ENCODE results near the gene ACAD8. TPM values are rescaled to one million over a fixed set of nuclear protein-coding genes. Genes with fewer than 3 reads are reported as not detected.

ACAD8 gene
- total RNA-seq, 1 experiment from 2014 or later, result 18.9 TPM

GRCh38 chr11:134264966-134265764 lies 11.8 kb downstream of the ACAD8 start:
- H3K4me1 Mint-ChIP-seq (ENCODE audit: insufficient read depth, unreplicated experiment), result peaks cover 17% of the 10 kb centered on the region
- intact Hi-C loops (cut with micrococcal nuclease), result no loop called here
- H3K27me3 Mint-ChIP-seq (ENCODE audit: insufficient read depth, unreplicated experiment), result no peaks in the 10 kb centered on the region
- ChIA-PET POLR2A (interaction anchor here (0.9 kb wide), 1 partner anchor 11 kb away, joined by 5 read pairs; the partner anchor contains the start of gene ACAD8), CTCF (interaction anchor here (0.6 to 2.4 kb wide), 5 partner anchors 9 to 54 kb away, joined by 3 to 9 read pairs (median 3); partner anchors contain the start of gene ACAD8)
- H3K4me3 Mint-ChIP-seq (ENCODE audit: unreplicated experiment), result no peak overlapping the region
- H3K27ac Mint-ChIP-seq (ENCODE audit: low read depth, unreplicated experiment), result no peak overlapping the region
- no TSS peak for BruUV-seq (replicated peaks)
- H3K9me3 Mint-ChIP-seq (ENCODE audit: unreplicated experiment), result no peaks in the 10 kb centered on the region
- TF ChIP-seq, protein P1, sequence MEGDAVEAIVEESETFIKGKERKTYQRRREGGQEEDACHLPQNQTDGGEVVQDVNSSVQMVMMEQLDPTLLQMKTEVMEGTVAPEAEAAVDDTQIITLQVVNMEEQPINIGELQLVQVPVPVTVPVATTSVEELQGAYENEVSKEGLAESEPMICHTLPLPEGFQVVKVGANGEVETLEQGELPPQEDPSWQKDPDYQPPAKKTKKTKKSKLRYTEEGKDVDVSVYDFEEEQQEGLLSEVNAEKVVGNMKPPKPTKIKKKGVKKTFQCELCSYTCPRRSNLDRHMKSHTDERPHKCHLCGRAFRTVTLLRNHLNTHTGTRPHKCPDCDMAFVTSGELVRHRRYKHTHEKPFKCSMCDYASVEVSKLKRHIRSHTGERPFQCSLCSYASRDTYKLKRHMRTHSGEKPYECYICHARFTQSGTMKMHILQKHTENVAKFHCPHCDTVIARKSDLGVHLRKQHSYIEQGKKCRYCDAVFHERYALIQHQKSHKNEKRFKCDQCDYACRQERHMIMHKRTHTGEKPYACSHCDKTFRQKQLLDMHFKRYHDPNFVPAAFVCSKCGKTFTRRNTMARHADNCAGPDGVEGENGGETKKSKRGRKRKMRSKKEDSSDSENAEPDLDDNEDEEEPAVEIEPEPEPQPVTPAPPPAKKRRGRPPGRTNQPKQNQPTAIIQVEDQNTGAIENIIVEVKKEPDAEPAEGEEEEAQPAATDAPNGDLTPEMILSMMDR (IDR thresholded peaks at IDR 0.05; ENCODE audit: unreplicated experiment), result no peak
- no peak for DNase-seq (ENCODE audit: unreplicated experiment)
- H3K36me3 Mint-ChIP-seq (ENCODE audit: insufficient read depth, unreplicated experiment), result peaks cover 24% of the 10 kb centered on the region

DNA sequence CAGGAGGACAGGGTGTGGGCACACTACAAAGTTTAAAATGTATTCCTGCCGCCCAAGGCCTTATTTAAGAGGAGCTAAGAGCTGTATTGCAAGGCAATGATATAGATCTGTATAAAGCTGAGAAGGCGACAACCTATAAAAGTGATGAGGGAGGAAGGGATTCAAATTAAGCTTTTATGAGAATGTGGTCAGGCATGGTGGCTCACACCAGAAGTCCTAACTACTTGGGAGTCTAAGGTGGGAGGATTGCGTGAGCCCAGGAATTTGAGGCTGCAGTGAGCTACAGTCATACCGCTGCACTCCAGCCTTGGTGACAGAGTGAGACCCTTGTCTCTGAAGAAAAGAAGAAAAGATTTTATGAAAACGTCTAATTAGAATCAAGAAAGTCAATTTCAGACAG lies 13.1 kb downstream of the ACAD8 start:
- TF ChIP-seq, protein P1 (IDR thresholded peaks at IDR 0.05; ENCODE audit: unreplicated experiment), result no peak
- Mint-ChIP-seq H3K9me3 (ENCODE audit: unreplicated experiment) (no peaks in the 10 kb centered on the region), H3K27ac (ENCODE audit: low read depth, unreplicated experiment) (peak overlapping the region; percentile 76), H3K36me3 (ENCODE audit: insufficient read depth, unreplicated experiment) (peaks cover 14% of the 10 kb centered on the region), H3K4me1 (ENCODE audit: insufficient read depth, unreplicated experiment) (peaks cover 22% of the 10 kb centered on the region), H3K27me3 (ENCODE audit: insufficient read depth, unreplicated experiment) (no peaks in the 10 kb centered on the region), H3K4me3 (ENCODE audit: unreplicated experiment) (peak overlapping the region; percentile 7)
- ChIA-PET CTCF (interaction anchor here (0.6 to 2.4 kb wide), 5 partner anchors 10 to 319 kb away, joined by 3 to 9 read pairs (median 4); partner anchors contain the start of gene ACAD8), POLR2A (interaction anchor here (1.1 to 1.4 kb wide), 3 partner anchors 13 to 42 kb away, joined by 3 to 6 read pairs (median 5); partner anchors contain the start of genes ACAD8, NCAPD3, THYN1 and VPS26B)
- DNase-seq (ENCODE audit: unreplicated experiment), result no peak
- no TSS peak for BruUV-seq (replicated peaks)
- intact Hi-C loops (cut with micrococcal nuclease), result no loop called here

DNA sequence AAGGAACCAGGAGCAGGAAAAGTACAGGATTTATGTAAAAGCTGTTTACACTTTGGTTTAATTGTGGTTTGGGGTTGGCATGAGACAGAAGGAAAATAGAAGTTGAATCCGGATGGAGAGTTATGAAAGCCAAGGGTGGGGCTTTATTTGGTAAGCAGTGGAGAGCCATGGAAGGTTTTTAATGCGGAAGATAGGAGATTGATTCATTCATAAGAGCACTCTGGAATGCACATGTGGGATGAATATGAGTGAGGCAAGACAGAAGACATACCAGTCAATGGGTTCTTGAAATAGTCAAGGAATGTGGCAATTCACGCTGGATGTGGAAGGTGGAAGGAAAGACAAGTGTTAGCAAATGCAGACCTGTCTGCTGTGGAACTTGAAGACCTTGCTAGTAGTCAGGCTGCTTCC lies 13.5 kb downstream of the ACAD8 start:
- peak overlapping the region; percentile 76 for H3K27ac Mint-ChIP-seq (ENCODE audit: low read depth, unreplicated experiment)

More for the DNA sequence above, 13.5 kb downstream of the ACAD8 start:
- intact Hi-C loops (cut with micrococcal nuclease), result no loop called here
- Mint-ChIP-seq H3K36me3 (ENCODE audit: insufficient read depth, unreplicated experiment) (peaks cover 14% of the 10 kb centered on the region), H3K27me3 (ENCODE audit: insufficient read depth, unreplicated experiment) (no peaks in the 10 kb centered on the region), H3K9me3 (ENCODE audit: unreplicated experiment) (no peaks in the 10 kb centered on the region), H3K4me3 (ENCODE audit: unreplicated experiment) (peak overlapping the region; percentile 7), H3K4me1 (ENCODE audit: insufficient read depth, unreplicated experiment) (peaks cover 22% of the 10 kb centered on the region)
- CTCF ChIA-PET, result interaction anchor here (0.6 to 2.4 kb wide), 5 partner anchors 11 to 319 kb away, joined by 3 to 9 read pairs (median 4); partner anchors contain the start of gene ACAD8
- POLR2A ChIA-PET, result interaction anchor here (1.1 to 1.4 kb wide), 3 partner anchors 13 to 43 kb away, joined by 3 to 6 read pairs (median 5); partner anchors contain the start of genes ACAD8, NCAPD3, THYN1 and VPS26B
- no TSS peak for BruUV-seq (replicated peaks)
- DNase-seq (ENCODE audit: unreplicated experiment), result peak; percentile 88
- TF ChIP-seq, protein P1 (IDR thresholded peaks at IDR 0.05; ENCODE audit: unreplicated experiment), result no peak
